Neural cell (in vitro differentiated cells): ENCODE data around the gene MAST4. TPM values are rescaled to one million over a fixed set of nuclear protein-coding genes. Genes with fewer than 3 reads are reported as not detected.

Experiments
- H2AFZ ChIP-seq: fragments of 200-600, 300-800 bp; sonication (generic), shearing (Covaris generic); 2 replicates; pipeline ENCODE4 v1.6.0; 2014; ENCODE audit warnings: low read depth, mild to moderate bottlenecking, antibody characterized with exemption, low read length, moderate library complexity
- H3F3A ChIP-seq: fragments of 200-600 bp; shearing (Covaris generic); 2 replicates; pipeline ENCODE4 v1.6.1; 2016; ENCODE audit warnings: mild to moderate bottlenecking, moderate library complexity, mixed read lengths, antibody characterized with exemption, low read length; ENCODE audit not compliant: insufficient read depth, poor library complexity, severe bottlenecking
- H3K27ac ChIP-seq: fragments of 200-600, 300-800 bp; sonication (generic), shearing (Covaris generic); 2 replicates; pipeline ENCODE4 v1.5.1; 2014; ENCODE audit warnings: mild to moderate bottlenecking, low read length, moderate library complexity
- H3K27me3 ChIP-seq: fragments of 300-800, 200-600 bp; sonication (generic), shearing (Covaris generic); 2 replicates; pipeline ENCODE4 v1.6.0; 2014; ENCODE audit warnings: mild to moderate bottlenecking, low read depth, low read length, moderate library complexity; ENCODE audit not compliant: insufficient read depth
- H3K36me3 ChIP-seq: fragments of 300-800, 200-600 bp; sonication (generic), shearing (Covaris generic); 2 replicates; pipeline ENCODE4 v1.5.1; 2014; ENCODE audit warnings: mild to moderate bottlenecking, antibody characterized with exemption, low read length, moderate library complexity; ENCODE audit not compliant: insufficient read depth
- H3K4me2 ChIP-seq: fragments of 300-800, 200-600 bp; sonication (generic), shearing (Covaris generic); 2 replicates; pipeline ENCODE4 v1.6.0; 2014; ENCODE audit warnings: mild to moderate bottlenecking, low read length
- H3K4me3 ChIP-seq: fragments of 300-800, 200-600 bp; sonication (generic), shearing (Covaris generic); 2 replicates; pipeline ENCODE4 v1.5.1; 2014; ENCODE audit warnings: mild to moderate bottlenecking, low read length, moderate library complexity
- H3K79me2 ChIP-seq: fragments of 200-600 bp; shearing (Covaris generic); replicated peaks from 2 replicates; pipeline ENCODE4 v1.6.0; 2014; ENCODE audit warnings: mild to moderate bottlenecking, low read length, moderate library complexity; ENCODE audit not compliant: insufficient read depth
- H3K9ac ChIP-seq: fragments of 300-800, 200-600 bp; sonication (generic), shearing (Covaris generic); 2 replicates; pipeline ENCODE4 v1.6.1; 2016; ENCODE audit warnings: mild to moderate bottlenecking, low read length, mixed read lengths
- H3K9me2 ChIP-seq: fragments of 200-600 bp; shearing (Covaris generic); 2 replicates; pipeline ENCODE4 v1.6.1; 2016; ENCODE audit warnings: mild to moderate bottlenecking, low read length, mixed read lengths; ENCODE audit not compliant: insufficient read depth
- H3K9me3 ChIP-seq: fragments of 200-600, 300-800 bp; sonication (generic), shearing (Covaris generic); 2 replicates; pipeline ENCODE4 v1.6.1; 2016; ENCODE audit warnings: mild to moderate bottlenecking, mixed run types, low read length, moderate library complexity, mixed read lengths
- H4K20me1 ChIP-seq: fragments of 200-600 bp; shearing (Covaris generic); 2 replicates; pipeline ENCODE4 v1.6.1; 2016; ENCODE audit warnings: mild to moderate bottlenecking, mixed run types; ENCODE audit not compliant: insufficient read depth
- CTCF ChIP-seq: fragments of 450-650 bp; IDR thresholded peaks from 2 replicates; pipeline ENCODE4 v1.5.1; 2014; ENCODE audit warnings: antibody characterized with exemption, mild to moderate bottlenecking, moderate library complexity; ENCODE audit not compliant: poor library complexity, severe bottlenecking
- EP300 ChIP-seq: fragments of 450-650 bp; conservative IDR thresholded peaks from 2 replicates; pipeline ENCODE4 v1.6.1; 2014; ENCODE audit warnings: antibody characterized with exemption, mild to moderate bottlenecking, moderate library complexity; ENCODE audit not compliant: poor library complexity, severe bottlenecking
- EZH2 ChIP-seq: fragments of 200-600, 300-800 bp; shearing (Covaris generic), sonication (generic); IDR thresholded peaks from 2 replicates; pipeline ENCODE4 v1.6.1; 2014; ENCODE audit warnings: antibody characterized with exemption, low read length, borderline replicate concordance, mild to moderate bottlenecking; ENCODE audit not compliant: insufficient read depth, poor library complexity, severe bottlenecking
- MXI1 ChIP-seq: fragments of 450-650 bp; conservative IDR thresholded peaks from 2 replicates; pipeline ENCODE4 v1.6.1; 2014; ENCODE audit warnings: antibody characterized with exemption, mild to moderate bottlenecking; ENCODE audit not compliant: poor library complexity, severe bottlenecking
- POLR2AphosphoS5 ChIP-seq: IDR thresholded peaks from 2 replicates; pipeline ENCODE4 v1.6.1; 2012
- RAD21 ChIP-seq: fragments of 450-650 bp; conservative IDR thresholded peaks from 2 replicates; pipeline ENCODE4 v1.6.1; 2014; ENCODE audit warnings: antibody characterized with exemption, mild to moderate bottlenecking, moderate library complexity
- SMC3 ChIP-seq: fragments of 450-650 bp; conservative IDR thresholded peaks from 2 replicates; pipeline ENCODE4 v1.6.1; 2014; ENCODE audit warnings: antibody characterized with exemption, mild to moderate bottlenecking, moderate library complexity; ENCODE audit not compliant: poor library complexity
- TAF1 ChIP-seq: IDR thresholded peaks from 2 replicates; pipeline ENCODE4 v1.6.1; 2012; ENCODE audit warnings: low read depth
- polyA plus RNA-seq: library from polyadenylated mRNA; depleted of rRNA; stranded (reverse); fragments of >200 nt; gene quantifications from 2 replicates; pipeline ENCODE4 v1.2.3, GENCODE V29; 2014
- TF ChIP-seq, protein P1 (sequence below): IDR thresholded peaks from 2 replicates; pipeline ENCODE4 v1.6.1; 2012; ENCODE audit warnings: borderline replicate concordance

The MAST4 gene
- polyA plus RNA-seq, 1 donor from 2014 or later: 2.3 TPM

- Histone ChIP-seq H2AFZ (no peak overlapping the region), H3K36me3 (no peaks in the 10 kb centered on the region)
These were observed 417.5 kb downstream of the MAST4 start for GRCh38 chr5:67013719-67014118.

GRCh38 chr5:67014191-67014590, 418.0 kb downstream of the MAST4 start:
- H3K27ac ChIP-seq: no peak overlapping the region
- no peaks in the 10 kb centered on the region for H3K9me3 ChIP-seq
- H2AFZ ChIP-seq: no peak overlapping the region
- H3K9me2 ChIP-seq: no peaks in the 10 kb centered on the region
- TF ChIP-seq, protein P1, sequence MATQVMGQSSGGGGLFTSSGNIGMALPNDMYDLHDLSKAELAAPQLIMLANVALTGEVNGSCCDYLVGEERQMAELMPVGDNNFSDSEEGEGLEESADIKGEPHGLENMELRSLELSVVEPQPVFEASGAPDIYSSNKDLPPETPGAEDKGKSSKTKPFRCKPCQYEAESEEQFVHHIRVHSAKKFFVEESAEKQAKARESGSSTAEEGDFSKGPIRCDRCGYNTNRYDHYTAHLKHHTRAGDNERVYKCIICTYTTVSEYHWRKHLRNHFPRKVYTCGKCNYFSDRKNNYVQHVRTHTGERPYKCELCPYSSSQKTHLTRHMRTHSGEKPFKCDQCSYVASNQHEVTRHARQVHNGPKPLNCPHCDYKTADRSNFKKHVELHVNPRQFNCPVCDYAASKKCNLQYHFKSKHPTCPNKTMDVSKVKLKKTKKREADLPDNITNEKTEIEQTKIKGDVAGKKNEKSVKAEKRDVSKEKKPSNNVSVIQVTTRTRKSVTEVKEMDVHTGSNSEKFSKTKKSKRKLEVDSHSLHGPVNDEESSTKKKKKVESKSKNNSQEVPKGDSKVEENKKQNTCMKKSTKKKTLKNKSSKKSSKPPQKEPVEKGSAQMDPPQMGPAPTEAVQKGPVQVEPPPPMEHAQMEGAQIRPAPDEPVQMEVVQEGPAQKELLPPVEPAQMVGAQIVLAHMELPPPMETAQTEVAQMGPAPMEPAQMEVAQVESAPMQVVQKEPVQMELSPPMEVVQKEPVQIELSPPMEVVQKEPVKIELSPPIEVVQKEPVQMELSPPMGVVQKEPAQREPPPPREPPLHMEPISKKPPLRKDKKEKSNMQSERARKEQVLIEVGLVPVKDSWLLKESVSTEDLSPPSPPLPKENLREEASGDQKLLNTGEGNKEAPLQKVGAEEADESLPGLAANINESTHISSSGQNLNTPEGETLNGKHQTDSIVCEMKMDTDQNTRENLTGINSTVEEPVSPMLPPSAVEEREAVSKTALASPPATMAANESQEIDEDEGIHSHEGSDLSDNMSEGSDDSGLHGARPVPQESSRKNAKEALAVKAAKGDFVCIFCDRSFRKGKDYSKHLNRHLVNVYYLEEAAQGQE: no peak
- TF ChIP-seq SMC3 (no peak), POLR2AphosphoS5 (no peak), EZH2 (no peak), RAD21 (no peak), MXI1 (no peak), CTCF (no peak), EP300 (no peak), TAF1 (no peak)
- H3K79me2 ChIP-seq: no peaks in the 10 kb centered on the region
- no peak overlapping the region for H3K4me3 ChIP-seq
- no peaks in the 10 kb centered on the region for H4K20me1 ChIP-seq
- H3K9ac ChIP-seq: no peak overlapping the region
- H3K27me3 ChIP-seq: no peaks in the 10 kb centered on the region
- H3K36me3 ChIP-seq: no peaks in the 10 kb centered on the region
- H3K4me2 ChIP-seq: no peak overlapping the region
- H3F3A ChIP-seq: no peaks in the 10 kb centered on the region

More at GRCh38 chr5:67013719-67014118, 417.5 kb downstream of the MAST4 start:
- TF ChIP-seq, protein P1: no peak
- TF ChIP-seq CTCF: no peak
- no peak for TF ChIP-seq EP300
- no peak for TF ChIP-seq MXI1
- TF ChIP-seq TAF1: no peak
- no peak for TF ChIP-seq POLR2AphosphoS5
- TF ChIP-seq RAD21: no peak
- TF ChIP-seq EZH2: no peak
- TF ChIP-seq SMC3: no peak
- Histone ChIP-seq H3K4me2 (no peak overlapping the region), H3K79me2 (no peaks in the 10 kb centered on the region), H4K20me1 (no peaks in the 10 kb centered on the region), H3K9me2 (no peaks in the 10 kb centered on the region), H3K27ac (no peak overlapping the region), H3K4me3 (no peak overlapping the region), H3K9ac (no peak overlapping the region), H3K9me3 (no peaks in the 10 kb centered on the region), H3F3A (no peaks in the 10 kb centered on the region), H3K27me3 (no peaks in the 10 kb centered on the region)
